ENCODE results near the gene EXOC8.
A peak's percentile ranks its signal among the peaks of the same experiment; 100 is the strongest.
"Not testable (repeated sequence)": the region's sequence is repeated elsewhere in the genome, so short reads cannot be mapped to it uniquely, and the experiment has no call there.

EXOC8 gene

GRCh38 chr1:231353086-231353485 is 15.4 kb upstream of the EXOC8 start:
- no peak for DNase-seq (ENCODE audit: low spot score)

DNA sequence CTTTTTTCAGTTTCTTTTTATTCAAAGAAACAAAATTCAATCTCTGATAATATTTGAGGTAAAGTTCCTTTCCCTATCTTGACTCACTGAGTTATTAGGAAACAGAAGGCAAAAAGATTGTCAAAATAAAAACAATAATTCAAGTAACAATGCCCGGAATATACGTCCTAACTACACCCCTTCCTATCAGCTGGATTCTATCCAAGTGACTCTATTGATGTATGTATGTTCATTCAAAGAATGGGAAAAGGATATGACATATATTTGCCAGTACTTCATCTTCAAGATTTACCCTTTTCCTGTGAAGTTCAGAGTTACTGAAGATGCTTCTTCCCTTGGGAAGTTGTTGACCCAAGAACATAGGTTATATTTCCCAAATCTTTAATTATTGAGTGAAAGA is 14.2 kb upstream of the EXOC8 start:
- DNase-seq (ENCODE audit: low spot score), result no peak

DNA sequence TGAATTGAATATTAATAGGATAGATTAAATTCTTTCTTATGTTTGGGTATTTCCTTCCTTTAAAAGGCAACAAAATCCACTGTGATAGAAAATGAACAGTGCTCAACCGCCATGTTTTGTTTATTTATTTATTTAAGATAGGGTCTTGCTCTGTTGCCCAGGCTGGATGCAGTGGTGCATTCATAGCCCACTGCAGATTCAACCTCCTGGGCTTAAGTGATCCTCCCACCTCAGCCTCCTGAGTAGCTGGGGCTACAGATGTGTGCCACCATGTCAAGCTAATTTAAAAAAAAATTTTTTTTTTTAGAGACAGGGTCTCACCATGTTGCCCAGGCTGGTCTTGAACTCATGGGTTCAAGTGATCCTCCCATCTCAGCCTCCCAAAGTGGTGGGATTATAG is 11.2 kb upstream of the EXOC8 start:
- not testable (repeated sequence) for DNase-seq (ENCODE audit: low spot score)

GRCh38 chr1:231348442-231348841 is 10.8 kb upstream of the EXOC8 start:
- no peak for DNase-seq (ENCODE audit: low spot score)

- no peak for DNase-seq (ENCODE audit: low spot score)
These were observed 10.3 kb upstream of the EXOC8 start for GRCh38 chr1:231347961-231348360.

- DNase-seq (ENCODE audit: low spot score), result no peak
These were observed 2.8 kb upstream of the EXOC8 start for GRCh38 chr1:231340328-231341013.

- DNase-seq (ENCODE audit: low spot score), result peak; percentile 93
These were observed 847 bp upstream of the EXOC8 start, which contains the start of gene SPRTN for GRCh38 chr1:231338270-231339128. Gene SPRTN (plus strand): TSS chr1:231338293. CDS start chr1:231338384, 91 bp downstream.

DNA sequence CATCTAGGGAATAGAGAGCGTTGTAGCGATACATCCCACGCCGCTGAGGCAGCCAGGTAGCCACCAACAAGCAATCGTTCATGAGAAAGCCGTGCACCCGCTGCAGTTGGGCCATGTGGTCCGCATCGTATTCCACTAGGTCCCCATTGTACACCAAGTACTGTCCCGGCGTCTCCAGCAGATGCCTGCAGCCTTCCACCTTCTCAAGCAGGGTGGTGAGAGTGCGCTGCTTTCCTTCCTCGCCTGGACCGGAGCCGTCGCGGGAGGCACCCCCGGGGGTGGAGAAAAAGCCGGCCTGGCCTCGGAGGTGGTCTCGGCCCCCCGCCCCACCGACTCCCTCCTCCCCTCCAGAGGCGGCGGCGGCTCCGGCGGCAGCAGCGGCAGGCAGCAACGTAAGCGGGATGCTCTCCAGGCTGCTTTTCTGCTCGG is 595 bp downstream of the EXOC8 start:
- DNase-seq (ENCODE audit: low spot score), result no peak

DNA sequence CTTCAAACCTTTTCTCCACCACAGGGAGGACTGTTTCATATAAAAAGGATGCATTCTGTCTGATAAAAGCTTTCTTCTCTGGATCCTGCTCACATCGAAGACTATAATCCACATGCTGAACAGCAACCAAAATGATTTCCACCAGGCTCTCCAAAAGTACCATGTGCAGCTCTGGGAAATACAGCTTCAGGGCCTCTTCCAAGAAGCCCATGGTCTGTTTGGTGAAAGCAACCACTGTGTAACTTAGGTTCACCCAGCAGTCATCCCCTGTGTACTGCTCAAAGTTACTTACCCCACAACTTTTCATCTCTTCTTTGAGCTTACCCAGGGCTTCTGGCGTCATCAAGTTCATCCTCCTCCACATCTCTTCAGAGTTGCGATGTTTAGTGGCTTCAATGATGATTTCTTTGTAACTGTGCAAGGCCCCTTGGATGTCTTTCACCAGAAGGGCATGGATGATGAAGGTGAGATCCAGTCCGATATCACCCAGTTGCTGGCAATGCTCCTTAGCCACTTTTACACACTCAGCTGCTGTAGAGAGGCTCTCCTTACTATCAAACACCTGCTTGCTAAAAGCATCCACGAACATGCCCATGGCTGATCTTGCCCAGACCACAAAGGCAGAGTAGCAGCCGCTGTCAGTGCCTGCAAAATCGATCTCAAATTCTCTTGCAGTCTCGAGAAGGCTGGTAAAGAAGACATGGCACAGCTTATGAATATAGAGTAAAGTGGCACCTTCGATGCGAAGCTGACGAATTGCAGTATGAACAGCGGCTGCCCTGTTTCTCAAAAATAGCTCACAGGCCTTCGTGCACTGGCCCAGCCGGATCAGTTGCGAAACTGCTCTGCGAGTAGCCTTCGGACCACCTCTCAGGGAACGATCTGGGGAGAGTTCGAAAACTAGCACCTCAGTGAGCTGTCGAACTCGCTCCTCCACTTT is 1.7 kb downstream of the EXOC8 start:
- DNase-seq (ENCODE audit: low spot score), result no peak

DNA sequence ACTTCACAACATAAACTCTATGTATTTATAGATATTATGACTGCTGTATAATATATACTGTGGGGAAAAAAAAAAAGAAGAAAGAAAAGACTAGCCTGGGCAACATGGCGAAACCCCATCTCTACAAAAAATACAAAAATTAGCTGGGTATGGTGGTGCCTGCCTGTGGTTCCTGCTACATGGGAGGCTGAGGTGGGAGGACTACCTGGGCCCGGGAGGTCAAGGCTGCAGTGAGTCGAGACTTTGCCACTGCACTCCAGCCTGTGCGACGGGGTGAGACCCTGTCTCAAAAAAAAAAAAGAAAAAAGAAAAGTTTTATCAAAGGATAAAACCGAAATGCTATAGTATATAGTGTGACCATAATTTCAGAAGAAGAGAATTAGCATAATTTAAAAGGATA is 2.7 kb downstream of the EXOC8 start:
- DNase-seq (ENCODE audit: low spot score), result no peak

DNA sequence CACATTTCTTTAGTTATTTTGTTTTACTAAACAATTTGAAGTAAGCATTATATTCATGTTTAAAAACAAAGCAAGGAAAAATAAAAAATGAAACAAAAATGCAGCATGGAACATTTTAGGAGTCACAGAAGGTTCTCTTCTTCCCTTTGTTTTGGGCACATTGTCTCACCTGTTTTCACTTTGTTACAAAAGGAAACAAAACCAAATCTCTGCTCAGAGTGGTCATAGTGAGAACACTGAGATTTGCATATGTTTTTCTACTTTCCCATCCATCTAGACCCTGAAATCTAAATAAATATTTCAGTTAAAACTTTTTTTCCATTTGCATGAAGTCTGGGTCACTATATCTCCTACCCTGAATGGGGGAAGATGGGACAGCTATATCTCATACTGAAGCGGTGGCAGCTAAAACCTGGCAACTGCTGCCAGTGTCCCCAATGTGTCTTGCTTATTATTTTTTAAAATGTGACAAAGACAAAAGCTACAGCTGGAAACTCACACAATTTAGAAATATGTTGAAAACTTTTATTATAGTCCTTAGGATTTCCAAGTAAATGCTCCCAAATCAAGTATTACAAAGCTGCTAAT is 3.5 kb downstream of the EXOC8 start:
- no peak for DNase-seq (ENCODE audit: low spot score)

DNA sequence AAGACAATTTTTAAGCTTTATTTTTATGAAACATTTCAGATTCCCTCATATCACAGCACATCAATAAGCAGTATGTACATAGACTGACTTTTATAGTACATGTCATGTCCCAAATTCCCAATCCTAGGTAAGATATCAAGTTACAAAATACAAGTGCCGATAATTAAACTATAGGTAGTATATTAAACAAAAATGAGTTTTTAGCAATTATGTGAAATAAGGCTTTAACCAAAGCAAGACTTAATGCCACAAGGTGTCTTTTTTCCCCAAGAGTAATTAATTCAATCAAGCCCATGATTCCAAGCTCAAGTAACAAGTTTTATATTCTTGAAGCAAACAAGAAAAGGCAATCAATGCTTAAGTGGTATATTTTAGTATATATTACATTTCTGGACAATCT is 4.9 kb downstream of the EXOC8 start:
- DNase-seq (ENCODE audit: low spot score), result no peak

- DNase-seq (ENCODE audit: low spot score), result no peak
These were observed 8.2 kb downstream of the EXOC8 start for GRCh38 chr1:231329483-231329882.

DNA sequence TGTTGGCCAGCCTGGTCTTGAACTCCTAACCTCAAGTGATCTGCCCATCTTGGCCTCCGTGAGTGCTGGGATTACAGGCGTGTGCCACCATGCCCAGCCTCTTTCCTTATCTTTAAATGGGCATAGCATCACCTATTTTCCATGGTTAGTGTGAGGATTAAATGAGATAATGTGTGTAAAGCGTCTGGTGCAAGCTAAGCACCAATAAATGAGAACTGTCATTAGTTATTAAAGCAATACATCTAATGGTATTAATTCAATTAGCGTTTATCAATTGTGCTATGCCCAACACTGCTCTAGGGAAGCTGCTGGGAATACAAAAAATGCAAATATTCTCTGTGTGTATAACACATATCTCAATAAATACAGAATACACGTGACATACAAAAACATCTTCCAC is 10.0 kb downstream of the EXOC8 start:
- DNase-seq (ENCODE audit: low spot score), result no peak

DNA sequence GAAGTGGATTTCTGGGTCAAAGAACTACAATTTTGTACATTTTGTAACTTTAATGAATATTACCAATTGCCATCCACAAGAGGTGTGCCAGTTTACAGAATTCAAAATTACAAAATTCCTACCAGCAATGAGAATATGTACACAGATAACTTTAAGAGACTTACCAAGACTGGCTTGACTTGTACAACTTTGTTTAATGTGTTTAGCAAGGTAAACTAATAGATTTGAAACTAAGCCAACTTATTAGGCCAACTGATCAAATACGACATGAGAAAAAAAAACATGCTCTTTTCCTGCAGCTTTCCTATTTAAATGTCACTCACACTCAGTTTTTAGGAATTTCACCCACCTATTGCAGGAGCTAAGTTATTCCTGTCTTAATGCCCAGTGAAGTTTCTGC is 11.4 kb downstream of the EXOC8 start:
- no peak for DNase-seq (ENCODE audit: low spot score)

DNA sequence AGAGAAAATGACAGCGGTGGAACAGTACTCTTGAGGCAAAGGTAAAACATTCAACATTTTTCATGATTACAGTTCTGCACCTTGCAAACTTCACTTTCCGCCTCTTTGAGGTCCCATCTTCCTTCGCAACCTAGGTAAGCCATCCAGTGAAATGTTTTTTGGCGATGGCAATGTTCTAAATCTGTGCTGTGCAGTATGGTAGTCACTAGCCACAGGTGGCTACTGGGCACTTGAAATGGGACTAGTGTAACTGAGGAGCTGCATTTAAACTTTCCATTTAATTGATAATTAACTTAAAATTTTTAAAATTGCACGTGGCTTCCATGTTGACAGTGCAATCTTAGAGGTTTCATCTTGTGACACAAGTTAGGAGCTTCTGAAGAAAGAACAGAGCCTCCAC is 13.0 kb downstream of the EXOC8 start:
- DNase-seq (ENCODE audit: low spot score), result no peak

DNA sequence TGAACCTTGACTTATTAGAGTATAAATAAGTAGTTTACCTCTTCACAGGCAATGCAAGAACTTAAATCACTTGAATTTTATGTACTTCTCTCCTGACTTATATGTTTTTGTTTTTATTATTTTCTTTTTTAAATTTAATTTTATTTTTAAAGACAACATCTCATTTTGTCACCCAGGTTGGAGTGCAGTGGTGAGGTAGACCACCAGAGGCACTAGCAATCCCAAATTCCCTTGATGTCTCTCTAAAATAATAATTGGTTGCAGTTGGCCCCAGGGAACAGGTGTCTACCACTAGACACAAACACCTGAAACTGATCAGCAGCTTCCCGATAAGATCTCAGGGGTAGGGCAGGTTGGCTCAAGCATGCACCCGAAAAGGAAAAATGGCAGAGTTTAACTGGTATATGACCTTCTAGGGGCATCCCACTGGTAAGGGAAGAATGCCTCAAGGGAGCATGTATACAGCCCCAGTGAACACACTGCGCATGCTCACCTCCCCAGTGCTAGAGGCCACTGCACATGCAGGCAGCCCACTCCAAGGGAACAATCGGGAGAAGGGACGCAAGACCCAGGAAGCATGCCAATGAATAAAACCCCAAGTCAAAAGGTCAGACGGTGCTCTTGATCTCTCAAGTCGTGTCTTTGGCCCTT is 14.6 kb downstream of the EXOC8 start:
- DNase-seq (ENCODE audit: low spot score), result no peak

GRCh38 chr1:231319080-231319479 is 18.6 kb downstream of the EXOC8 start:
- no peak for DNase-seq (ENCODE audit: low spot score)

DNA sequence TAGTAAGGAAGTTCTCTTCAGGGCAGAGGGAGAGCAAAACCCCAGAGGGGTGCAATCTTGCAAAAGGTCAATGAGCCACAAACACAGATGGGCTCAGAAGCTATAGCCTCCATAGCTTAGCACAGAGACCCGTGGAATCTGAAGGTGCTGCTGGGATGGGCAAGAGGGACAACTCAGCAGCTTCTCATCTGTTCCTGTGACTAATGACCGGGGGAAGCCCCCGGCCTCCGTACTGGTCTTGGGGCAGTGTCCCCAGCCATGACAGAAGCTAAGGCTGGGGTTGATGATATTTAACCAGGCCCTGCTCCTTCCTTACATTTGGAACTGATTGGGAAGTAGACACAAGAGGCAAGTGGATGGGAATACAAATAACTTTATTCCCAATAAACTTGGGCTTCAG is 19.1 kb downstream of the EXOC8 start:
- DNase-seq (ENCODE audit: low spot score), result no peak

- DNase-seq (ENCODE audit: low spot score), result no peak
These were observed 19.7 kb downstream of the EXOC8 start for GRCh38 chr1:231318015-231318355.

- no peak for DNase-seq (ENCODE audit: low spot score)
These were observed 20.2 kb downstream of the EXOC8 start for GRCh38 chr1:231317306-231318014.
